CD4-positive, alpha-beta T cell treated with Interleukin-4 for 1 hour (primary cell): ENCODE results near the gene NKD2.
A peak's percentile ranks its signal among the peaks of the same experiment; 100 is the strongest.

Source experiments
- DNase-seq, 2 donors: peaks; one replicate each; pipeline ENCODE4 v3.0.0-alpha.2; 2020 to 2022

Gene NKD2

DNA sequence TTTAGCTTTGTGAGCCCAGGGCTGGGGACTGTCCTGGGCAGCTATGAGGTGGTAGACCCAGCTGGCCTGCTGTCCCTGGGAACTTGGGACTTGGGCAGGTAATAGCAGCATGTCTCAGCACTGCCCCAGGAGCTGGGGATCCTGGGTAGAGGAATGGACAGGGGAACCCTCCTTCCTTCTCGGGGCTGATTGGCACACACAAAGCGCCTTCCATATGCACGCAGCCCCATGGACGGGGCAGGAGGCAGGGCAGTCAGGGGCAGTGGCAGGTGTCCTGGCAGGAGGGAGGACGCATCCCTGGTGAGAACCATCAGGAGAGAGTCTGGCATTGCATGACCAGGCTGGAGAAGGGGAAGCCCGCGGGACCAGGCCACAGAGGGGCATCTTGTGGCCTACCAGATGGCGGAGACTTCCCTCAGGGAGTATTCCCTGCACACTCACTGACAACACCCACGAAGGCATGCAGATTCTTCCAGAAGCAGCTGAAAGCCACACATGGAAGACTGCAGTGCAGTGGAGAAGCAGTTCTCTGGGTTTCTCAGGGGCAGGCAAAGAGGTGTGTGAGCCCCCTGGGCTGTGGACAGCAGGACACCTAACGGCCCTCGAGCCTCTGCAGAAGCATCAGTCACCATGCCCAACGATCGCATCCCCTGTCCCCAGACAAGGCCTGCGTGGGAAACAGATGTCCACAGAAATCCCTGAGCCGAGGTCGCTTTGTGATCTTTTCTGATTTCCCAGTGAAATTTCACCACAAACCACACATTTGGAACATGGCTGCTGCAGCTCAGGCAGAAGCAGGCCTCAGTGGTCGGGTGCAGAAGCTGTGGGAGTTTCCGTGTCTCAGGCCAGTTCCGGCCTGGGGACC, 7.0 kb upstream of the NKD2 start:
- DNase-seq, result peak in 1 of 2 donors; percentile 7

GRCh38 chr5:1002271-1002546, 6.4 kb upstream of the NKD2 start:
- DNase-seq, result no peak

GRCh38 chr5:1002836-1003235, 5.8 kb upstream of the NKD2 start:
- peak in 1 of 2 donors; percentile 6 for DNase-seq

- DNase-seq, result peak; percentile 11 to 19
Measured at GRCh38 chr5:1003296-1003937, 5.2 kb upstream of the NKD2 start.

DNA sequence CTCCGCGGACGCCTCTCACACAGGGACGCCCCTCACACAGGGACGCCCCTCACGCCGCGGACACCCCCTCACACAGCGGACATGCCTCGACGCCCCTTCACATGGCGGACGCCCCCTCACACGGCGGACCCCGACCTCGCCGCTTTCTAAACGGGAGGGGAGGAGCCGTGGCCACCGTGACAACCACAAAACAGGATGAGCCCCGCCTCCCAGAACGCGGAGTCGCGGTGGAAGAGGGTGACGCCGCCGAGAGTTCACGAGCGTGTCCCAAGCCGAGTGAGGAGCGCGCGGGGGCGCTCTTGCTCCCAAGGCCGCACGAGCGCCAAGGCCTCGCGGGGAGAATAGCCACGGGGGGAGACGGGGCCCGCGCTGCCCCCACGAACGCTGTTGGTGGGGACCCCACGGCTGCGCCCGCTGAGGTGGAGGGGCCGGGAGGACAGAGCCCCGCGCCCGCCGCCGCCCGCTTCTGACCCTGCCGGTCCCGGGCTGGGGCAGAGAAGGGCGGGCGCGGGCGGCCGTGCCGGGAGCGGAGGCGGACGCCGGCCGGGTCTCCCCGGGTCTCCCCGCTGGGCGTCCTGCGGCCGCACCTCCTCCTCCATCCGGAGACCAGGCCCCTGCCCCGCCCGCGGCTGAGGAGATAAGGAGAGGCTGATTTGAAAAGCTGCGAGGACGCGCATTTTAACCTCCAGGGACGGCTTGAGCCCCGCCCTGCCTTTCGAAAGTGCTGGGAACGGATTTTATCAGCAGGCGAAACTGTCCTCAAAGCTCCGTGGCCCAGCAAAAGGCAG, 3.9 kb upstream of the NKD2 start:
- DNase-seq, result peak; percentile 41 to 47

GRCh38 chr5:1005249-1005851, 3.3 kb upstream of the NKD2 start:
- DNase-seq, result peak in 1 of 2 donors; percentile 3

GRCh38 chr5:1005904-1006655, 2.5 kb upstream of the NKD2 start:
- peak in 1 of 2 donors; percentile 4 for DNase-seq

DNA sequence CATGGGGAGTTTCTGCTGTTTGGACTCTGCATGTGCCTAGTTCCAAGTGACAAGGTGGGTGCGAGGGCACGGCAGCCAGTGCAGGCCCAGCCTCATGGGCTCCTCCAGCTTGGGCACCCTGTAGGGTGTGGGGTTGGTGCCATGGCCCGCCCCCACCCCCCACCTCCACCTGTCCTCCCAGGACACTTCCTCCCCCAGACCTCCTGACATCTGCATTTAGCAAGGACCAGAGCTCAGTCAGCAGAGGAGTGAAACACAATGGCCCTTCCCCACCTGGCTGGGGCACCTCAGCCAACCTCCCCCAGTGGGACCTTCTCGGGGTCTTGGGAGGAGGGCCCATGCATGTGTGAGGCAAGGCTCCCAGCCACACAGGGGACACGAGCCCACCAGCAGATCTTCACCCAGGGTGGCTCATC, 1.9 kb upstream of the NKD2 start:
- peak in 1 of 2 donors; percentile 7 for DNase-seq

- DNase-seq, result peak in 1 of 2 donors; percentile 6
Measured at GRCh38 chr5:1007221-1007680, 1.4 kb upstream of the NKD2 start.

GRCh38 chr5:1007681-1008450, 736 bp upstream of the NKD2 start:
- DNase-seq, result peak in 1 of 2 donors; percentile 6

DNA sequence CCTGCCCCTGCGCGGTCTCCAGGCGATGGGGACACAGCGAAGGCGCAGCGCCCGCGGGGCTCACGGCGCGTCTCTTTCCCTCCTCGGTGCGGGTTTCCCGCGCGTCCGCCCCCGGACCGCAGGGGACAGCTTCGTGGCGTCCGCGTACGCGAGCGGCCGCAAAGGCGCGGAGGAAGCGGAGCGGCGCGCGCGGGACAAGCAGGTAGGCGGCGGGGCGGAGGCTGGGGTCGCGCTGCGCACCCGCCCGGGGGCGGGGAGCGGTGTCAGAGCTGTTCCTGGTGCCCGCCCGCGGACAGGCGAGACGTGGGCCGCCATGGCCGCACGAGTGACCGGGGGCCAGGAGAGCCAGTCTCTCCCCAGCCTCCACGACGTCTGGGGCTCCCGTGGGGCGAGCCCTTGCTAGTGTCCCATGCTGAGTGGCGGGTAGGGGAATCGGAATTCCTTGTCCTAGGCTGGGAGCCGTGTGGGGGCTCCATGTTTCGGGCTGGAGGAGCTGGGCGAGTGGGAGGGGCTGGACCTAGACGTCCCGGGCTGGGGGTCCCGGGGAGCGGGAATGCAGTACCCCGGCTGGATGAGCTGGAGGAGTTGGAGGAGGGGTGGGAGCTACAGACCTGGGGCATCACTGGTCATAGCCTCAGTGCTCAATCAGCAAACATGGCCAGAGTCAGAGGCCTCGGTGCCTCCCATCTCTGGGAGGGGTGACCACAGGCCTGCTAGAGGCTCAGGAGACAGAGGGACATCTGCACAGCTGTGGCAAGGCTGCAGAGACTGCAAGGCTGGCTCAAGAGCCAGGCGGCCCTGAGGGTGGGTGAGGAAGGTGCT, 968 bp downstream of the NKD2 start:
- DNase-seq, result peak in 1 of 2 donors; percentile 3

GRCh38 chr5:1010181-1010510, 1.5 kb downstream of the NKD2 start:
- DNase-seq, result peak in 1 of 2 donors; percentile 4

DNA sequence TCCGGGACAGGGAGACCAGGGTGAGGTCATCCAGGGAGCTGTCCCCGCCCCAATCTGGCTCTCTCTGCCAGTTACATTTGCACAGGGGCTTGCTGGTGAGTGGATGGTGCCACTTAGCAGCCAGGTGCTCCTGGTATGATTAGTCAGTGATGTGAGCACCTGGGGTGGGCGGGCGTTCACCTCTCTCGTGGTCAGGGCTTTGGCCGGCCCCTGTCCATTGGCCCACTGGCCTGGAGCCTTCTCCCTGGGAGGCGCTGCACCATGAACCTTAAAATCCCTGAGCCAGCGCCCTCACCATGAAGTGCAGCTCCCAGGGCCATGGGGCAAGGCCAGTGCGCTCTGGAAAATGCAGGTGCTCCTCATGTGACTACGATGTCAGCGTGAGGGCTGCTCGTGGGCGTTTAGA, 2.0 kb downstream of the NKD2 start:
- no peak for DNase-seq

DNA sequence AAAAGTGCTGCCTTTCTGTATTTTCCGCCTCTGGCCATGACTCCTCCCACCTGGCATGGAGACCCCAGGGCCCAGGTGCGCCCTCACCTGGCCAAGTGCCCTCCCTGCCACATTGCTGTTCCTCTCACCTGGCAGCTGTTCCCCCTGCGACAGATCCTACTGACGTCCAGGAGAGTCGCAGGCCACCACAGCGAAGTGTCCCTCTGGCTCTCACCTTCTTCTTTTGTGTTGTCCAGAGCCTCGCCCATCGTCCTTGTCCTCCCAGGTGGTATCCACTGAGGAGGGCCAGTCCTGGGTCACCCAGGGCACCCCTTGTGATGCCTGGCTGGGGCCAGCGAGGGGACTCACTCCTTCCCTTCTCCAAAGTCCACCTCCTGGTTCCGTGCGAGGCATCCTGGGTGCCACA, 2.6 kb downstream of the NKD2 start:
- DNase-seq, result peak; percentile 33 to 37

DNA sequence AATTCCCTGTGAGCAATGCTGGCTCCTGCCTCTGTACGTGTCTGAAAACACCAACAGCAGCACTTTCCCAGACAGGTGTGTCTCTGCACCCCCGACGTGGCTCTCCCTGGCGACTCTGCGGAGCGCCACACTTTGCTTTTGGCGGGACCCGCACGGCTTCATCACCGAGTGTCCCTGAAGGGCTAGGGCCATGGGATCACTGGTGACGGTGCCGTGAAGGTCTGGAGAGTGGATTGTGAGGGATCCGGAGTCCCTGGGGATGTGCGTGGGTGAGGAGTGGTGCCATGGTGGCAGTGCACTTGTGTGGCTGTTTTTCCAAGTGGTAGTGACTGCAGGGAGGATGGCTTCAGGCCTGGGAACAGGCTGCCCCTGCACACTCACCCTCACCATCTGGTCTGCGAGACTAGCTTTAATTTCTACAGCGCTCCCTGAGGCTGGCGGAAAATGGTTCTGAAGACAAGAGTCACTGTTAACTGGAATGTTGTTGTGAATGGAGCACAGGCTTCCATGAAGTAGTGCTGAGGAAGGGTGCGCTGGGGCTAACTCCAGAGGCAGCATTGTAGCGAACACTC, 3.2 kb downstream of the NKD2 start:
- DNase-seq, result no peak

DNA sequence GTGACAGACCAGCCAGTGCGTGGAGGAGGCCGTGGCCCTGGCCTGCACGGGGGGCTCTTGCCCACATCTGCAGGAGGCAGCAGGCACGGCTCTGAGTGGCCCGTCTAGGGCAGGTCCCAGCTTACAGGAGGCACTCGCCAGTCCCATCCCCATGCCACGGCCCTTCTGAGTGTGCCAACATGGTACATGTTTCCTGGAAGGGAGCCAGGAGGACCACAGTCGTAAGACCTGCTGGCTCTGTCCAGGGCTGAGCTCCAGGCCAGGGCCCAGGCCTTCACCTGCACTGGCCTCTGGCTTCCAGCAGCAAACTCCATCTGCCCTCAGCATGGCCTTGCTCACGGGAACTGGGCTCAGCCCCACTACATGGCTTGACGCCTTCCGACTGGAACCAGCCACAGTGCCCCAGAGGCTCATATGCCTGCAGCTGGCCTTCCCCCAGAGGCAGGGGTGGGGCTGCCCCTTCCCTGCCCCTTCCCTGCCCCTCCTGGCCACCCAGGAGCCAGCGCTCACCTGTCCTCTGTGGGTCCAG, 3.8 kb downstream of the NKD2 start:
- DNase-seq, result no peak

- DNase-seq, result no peak
Measured at GRCh38 chr5:1012900-1013237, 4.3 kb downstream of the NKD2 start.

DNA sequence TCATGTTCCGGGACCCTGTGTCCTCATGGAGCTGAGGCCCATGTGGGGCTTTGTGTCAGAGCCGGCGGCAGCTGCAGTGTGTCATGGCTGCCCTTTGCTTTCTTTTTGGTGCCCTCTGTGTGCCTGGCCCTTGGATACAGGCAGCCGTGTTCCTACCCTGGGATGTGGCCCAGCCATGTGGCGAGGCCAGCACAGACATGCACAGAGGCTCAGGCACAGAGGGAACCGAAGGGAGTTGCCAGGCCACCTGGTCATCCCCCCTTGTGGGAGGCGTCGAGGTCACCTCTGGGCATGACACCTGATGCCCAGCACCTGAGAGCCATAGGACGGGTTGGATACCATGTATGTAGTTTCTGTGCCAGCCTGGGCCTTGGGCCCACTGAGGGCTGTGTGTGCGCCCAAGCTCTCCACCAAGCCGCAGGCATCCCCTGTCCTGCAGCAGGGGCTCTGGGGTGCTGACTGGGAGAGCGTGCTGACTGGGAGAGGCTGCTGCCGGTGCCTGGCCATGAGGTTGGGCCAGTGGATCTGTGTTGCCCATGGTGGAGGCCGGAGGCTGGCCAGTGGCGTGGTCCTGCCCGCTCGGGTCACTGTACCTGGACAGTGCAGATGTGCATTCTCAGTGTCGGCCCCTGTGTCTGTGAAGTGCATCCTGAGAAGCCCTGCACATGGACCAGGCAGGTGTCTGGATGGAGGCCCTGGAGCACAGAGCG, 4.8 kb downstream of the NKD2 start:
- DNase-seq, result no peak

DNA sequence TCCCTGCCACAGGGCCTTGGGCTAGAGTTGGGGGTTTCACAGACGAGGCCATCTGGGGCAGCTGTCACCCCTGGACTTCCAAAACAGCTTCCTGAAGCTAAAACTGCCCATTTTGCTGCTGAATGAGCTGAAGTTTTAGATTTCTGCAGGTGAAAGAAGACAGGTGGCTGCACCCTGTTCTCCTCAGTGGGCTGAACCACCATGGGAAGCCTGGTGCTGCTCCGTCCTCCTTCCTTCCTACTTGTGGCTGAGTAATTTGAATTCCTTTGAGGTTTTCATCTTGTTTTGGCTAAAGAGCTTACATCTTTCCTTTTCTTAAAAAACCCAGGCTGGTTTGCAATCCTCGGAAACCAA, 5.3 kb downstream of the NKD2 start:
- DNase-seq, result no peak

- no peak for DNase-seq
Measured at GRCh38 chr5:1014346-1014745, 5.7 kb downstream of the NKD2 start.
